OCI-M1 (cell line): Measurements from ENCODE around the gene FCGR2B.
"Not testable (repeated sequence)": the region's sequence is repeated elsewhere in the genome, so short reads cannot be mapped to it uniquely, and the experiment has no call there.

Experiments
- DNase-seq: peaks from one replicate; lab custom pipeline; 2025; lab: John Stamatoyannopoulos, UW

FCGR2B gene

GRCh38 chr1:161662684-161663339 lies at the start of gene FCGR2B:
FCGR2B (plus strand) TSS chr1:161663143; CDS start chr1:161663242, 99 bp downstream.
- not testable (repeated sequence) for DNase-seq

GRCh38 chr1:161616417-161616816 lies 46.5 kb upstream of the FCGR2B start:
- DNase-seq = not testable (repeated sequence)

- DNase-seq = not testable (repeated sequence)
Measured at GRCh38 chr1:161618517-161618916, 44.4 kb upstream of the FCGR2B start.

GRCh38 chr1:161620399-161620798 lies 42.5 kb upstream of the FCGR2B start:
- DNase-seq = not testable (repeated sequence)

GRCh38 chr1:161621181-161622000 lies 41.6 kb upstream of the FCGR2B start:
- peak; percentile 98 for DNase-seq

GRCh38 chr1:161622054-161622453 lies 40.9 kb upstream of the FCGR2B start:
- DNase-seq = peak; percentile 84

GRCh38 chr1:161623401-161624051 lies 39.4 kb upstream of the FCGR2B start:
- peak; percentile 95 for DNase-seq

GRCh38 chr1:161624605-161625004 lies 38.3 kb upstream of the FCGR2B start:
- DNase-seq = peak; percentile 87

- not testable (repeated sequence) for DNase-seq
Measured at GRCh38 chr1:161626445-161627146, 36.3 kb upstream of the FCGR2B start.

GRCh38 chr1:161630128-161630742 lies 32.7 kb upstream of the FCGR2B start:
- not testable (repeated sequence) for DNase-seq

GRCh38 chr1:161631076-161631475 lies 31.9 kb upstream of the FCGR2B start, which contains the start of gene FCGR3B:
FCGR3B (minus strand) TSS chr1:161631176; CDS start chr1:161631094, 82 bp downstream.
- no peak for DNase-seq

GRCh38 chr1:161634993-161635392 lies 27.9 kb upstream of the FCGR2B start:
- not testable (repeated sequence) for DNase-seq

GRCh38 chr1:161636189-161636782 lies 26.7 kb upstream of the FCGR2B start:
- DNase-seq = peak; percentile 85

- DNase-seq = not testable (repeated sequence)
Measured at GRCh38 chr1:161636976-161637375, 26.0 kb upstream of the FCGR2B start.

GRCh38 chr1:161638251-161638993 lies 24.5 kb upstream of the FCGR2B start:
- DNase-seq = not testable (repeated sequence)

GRCh38 chr1:161639203-161639602 lies 23.7 kb upstream of the FCGR2B start:
- peak; percentile 61 for DNase-seq

- DNase-seq = peak; percentile 94
Measured at GRCh38 chr1:161642697-161643096, 20.2 kb upstream of the FCGR2B start.

GRCh38 chr1:161643481-161644208 lies 19.3 kb upstream of the FCGR2B start:
- DNase-seq = not testable (repeated sequence)

GRCh38 chr1:161644855-161645254 lies 18.1 kb upstream of the FCGR2B start:
- not testable (repeated sequence) for DNase-seq
